Activated CD4-positive, alpha-beta memory T cell treated with anti-CD3 and anti-CD28 coated beads for 36 hours (primary cell): ENCODE measurements around the gene MRLN. TPM values are rescaled to one million over a fixed set of nuclear protein-coding genes. Genes with fewer than 3 reads are reported as not detected.

Experiments
- CTCF ChIA-PET: fragments of 350-600 bp; sonication (Branson Sonifier 250); formaldehyde crosslinking; loops from one replicate; lab custom pipeline; 2021; ENCODE audit warnings: antibody characterized with exemption, inconsistent platforms; lab: Charles Lee
- POLR2A ChIA-PET: fragments of 350-600 bp; sonication (Branson Sonifier 250); formaldehyde crosslinking; loops from one replicate; lab custom pipeline; 2021; ENCODE audit warnings: antibody characterized with exemption; lab: Charles Lee
- DNase-seq: peaks from one replicate; pipeline ENCODE4 v3.0.0-alpha.2; 2020
- H3K27ac Mint-ChIP-seq: one replicate; pipeline ENCODE4 v1.8.0; 2021; ENCODE audit warnings: mixed read lengths
- H3K27me3 Mint-ChIP-seq: one replicate; pipeline ENCODE4 v1.8.0; 2021; ENCODE audit warnings: mixed read lengths
- H3K36me3 Mint-ChIP-seq: one replicate; pipeline ENCODE4 v1.8.0; 2021; ENCODE audit warnings: mixed read lengths
- H3K4me1 Mint-ChIP-seq: one replicate; pipeline ENCODE4 v1.8.0; 2021; ENCODE audit warnings: low read depth, mixed read lengths
- H3K4me3 Mint-ChIP-seq: one replicate; pipeline ENCODE4 v1.8.0; 2021; ENCODE audit warnings: mild to moderate bottlenecking, mixed read lengths
- H3K9me3 Mint-ChIP-seq: one replicate; pipeline ENCODE4 v1.8.0; 2021; ENCODE audit warnings: mixed read lengths
- intact Hi-C: fragments of 100-400 bp; cut with micrococcal nuclease; formaldehyde crosslinking; loops from one replicate; pipeline ENCODE4 v1.15.1; 2023
- total RNA-seq, 2 experiments: library from RNA; stranded (reverse); gene quantifications; one replicate each; pipeline ENCODE4 v1.2.3, GENCODE V29; 2021

Gene MRLN
- total RNA-seq, 2 experiments from 2014 or later, result not detected

GRCh38 chr10:59718257-59718656 lies 35.0 kb downstream of the MRLN start:
- Mint-ChIP-seq H3K27me3 (peaks cover 19% of the 10 kb centered on the region), H3K36me3 (no peaks in the 10 kb centered on the region), H3K4me1 (no peaks in the 10 kb centered on the region), H3K27ac (no peak overlapping the region), H3K9me3 (peaks cover 3% of the 10 kb centered on the region), H3K4me3 (no peak overlapping the region)
- intact Hi-C loops, result no loop called here
- POLR2A ChIA-PET, result no interaction called here
- CTCF ChIA-PET, result no interaction called here
- no peak for DNase-seq

- peaks cover 34% of the 10 kb centered on the region for H3K27me3 Mint-ChIP-seq
- intact Hi-C loops, result no loop called here
- no peaks in the 10 kb centered on the region for H3K4me1 Mint-ChIP-seq
- H3K36me3 Mint-ChIP-seq, result no peaks in the 10 kb centered on the region
- H3K9me3 Mint-ChIP-seq, result no peaks in the 10 kb centered on the region
- ChIA-PET POLR2A (no interaction called here), CTCF (no interaction called here)
- no peak for DNase-seq
- no peak overlapping the region for H3K4me3 Mint-ChIP-seq
- H3K27ac Mint-ChIP-seq, result no peak overlapping the region
Measured at GRCh38 chr10:59713196-59713821, 39.9 kb downstream of the MRLN start.

- Mint-ChIP-seq H3K36me3 (no peaks in the 10 kb centered on the region), H3K9me3 (no peaks in the 10 kb centered on the region), H3K27me3 (peaks cover 41% of the 10 kb centered on the region), H3K4me1 (no peaks in the 10 kb centered on the region), H3K27ac (no peak overlapping the region), H3K4me3 (no peak overlapping the region)
- ChIA-PET CTCF (interaction anchor here (0.9 kb wide), 1 partner anchor 89 kb away, joined by 3 read pairs; no protein-coding TSS in a partner anchor), POLR2A (no interaction called here)
- intact Hi-C loops, result no loop called here
- DNase-seq, result no peak
Measured at GRCh38 chr10:59711871-59712494, 41.3 kb downstream of the MRLN start.

GRCh38 chr10:59709395-59710125 lies 43.7 kb downstream of the MRLN start, which contains the start of gene SLC16A9:
Gene SLC16A9 (minus strand): TSS chr10:59709850. CDS start chr10:59684291, 25,559 bp downstream.
- H3K4me3 Mint-ChIP-seq, result peak within 1 kb of the TSS; percentile 55
- H3K4me1 Mint-ChIP-seq, result no peaks in the 10 kb centered on the region
- peaks cover 45% of the 10 kb centered on the region for H3K27me3 Mint-ChIP-seq
- no peaks in the 10 kb centered on the region for H3K9me3 Mint-ChIP-seq
- no peak within 1 kb of the TSS for H3K27ac Mint-ChIP-seq
- H3K36me3 Mint-ChIP-seq, result no peaks in the 10 kb centered on the region
- peak; percentile 76 for DNase-seq
- intact Hi-C loops, result loop anchor here (1.0 to 10.0 kb wide), 3 partner anchors 83 to 1195 kb away; partner anchors contain the start of gene BICC1
- ChIA-PET POLR2A (interaction anchor here (0.9 kb wide), 1 partner anchor 197 kb away, joined by 3 read pairs; the partner anchor contains the start of gene CCDC6), CTCF (no interaction called here)

- H3K27ac Mint-ChIP-seq, result no peak overlapping the region
- no peaks in the 10 kb centered on the region for H3K4me1 Mint-ChIP-seq
- DNase-seq, result peak; percentile 16
- H3K27me3 Mint-ChIP-seq, result peaks cover 48% of the 10 kb centered on the region
- POLR2A ChIA-PET, result interaction anchor here (0.9 kb wide), 1 partner anchor 197 kb away, joined by 3 read pairs; the partner anchor contains the start of gene CCDC6
- intact Hi-C loops, result loop anchor here (1.0 to 10.0 kb wide), 3 partner anchors 83 to 1194 kb away; partner anchors contain the start of gene BICC1
- CTCF ChIA-PET, result no interaction called here
- no peaks in the 10 kb centered on the region for H3K9me3 Mint-ChIP-seq
- H3K36me3 Mint-ChIP-seq, result no peaks in the 10 kb centered on the region
- peak overlapping the region; percentile 55 for H3K4me3 Mint-ChIP-seq
Measured at GRCh38 chr10:59708816-59709394, 44.4 kb downstream of the MRLN start.

- intact Hi-C loops, result loop anchor here (10.0 kb wide), 1 partner anchor 1192 kb away; the partner anchor contains the start of gene BICC1
- H3K27ac Mint-ChIP-seq, result no peak overlapping the region
- CTCF ChIA-PET, result no interaction called here
- no peaks in the 10 kb centered on the region for H3K36me3 Mint-ChIP-seq
- no peak for DNase-seq
- no peak overlapping the region for H3K4me3 Mint-ChIP-seq
- H3K4me1 Mint-ChIP-seq, result no peaks in the 10 kb centered on the region
- peaks cover 42% of the 10 kb centered on the region for H3K27me3 Mint-ChIP-seq
- no peaks in the 10 kb centered on the region for H3K9me3 Mint-ChIP-seq
- POLR2A ChIA-PET, result no interaction called here
Measured at GRCh38 chr10:59706851-59707797, 46.1 kb downstream of the MRLN start.

GRCh38 chr10:59705931-59706330 lies 47.3 kb downstream of the MRLN start:
- ChIA-PET CTCF (no interaction called here), POLR2A (no interaction called here)
- Mint-ChIP-seq H3K27me3 (peaks cover 36% of the 10 kb centered on the region), H3K36me3 (no peaks in the 10 kb centered on the region), H3K4me3 (no peak overlapping the region), H3K9me3 (no peaks in the 10 kb centered on the region), H3K27ac (no peak overlapping the region), H3K4me1 (no peaks in the 10 kb centered on the region)
- intact Hi-C loops, result loop anchor here (10.0 kb wide), 1 partner anchor 1191 kb away; the partner anchor contains the start of gene BICC1
- no peak for DNase-seq

GRCh38 chr10:59704630-59705029 lies 48.6 kb downstream of the MRLN start:
- no peak for DNase-seq
- Mint-ChIP-seq H3K36me3 (no peaks in the 10 kb centered on the region), H3K27ac (no peak overlapping the region), H3K4me1 (no peaks in the 10 kb centered on the region), H3K4me3 (no peak overlapping the region), H3K27me3 (peaks cover 31% of the 10 kb centered on the region), H3K9me3 (no peaks in the 10 kb centered on the region)
- intact Hi-C loops, result loop anchor here (10.0 kb wide), 1 partner anchor 1190 kb away; the partner anchor contains the start of gene BICC1
- CTCF ChIA-PET, result no interaction called here
- POLR2A ChIA-PET, result no interaction called here

GRCh38 chr10:59702347-59702746 lies 50.9 kb downstream of the MRLN start:
- no peak overlapping the region for H3K4me3 Mint-ChIP-seq
- H3K9me3 Mint-ChIP-seq, result no peaks in the 10 kb centered on the region
- no peaks in the 10 kb centered on the region for H3K36me3 Mint-ChIP-seq
- intact Hi-C loops, result loop anchor here (10.0 kb wide), 1 partner anchor 1188 kb away; the partner anchor contains the start of gene BICC1
- ChIA-PET CTCF (no interaction called here), POLR2A (no interaction called here)
- no peaks in the 10 kb centered on the region for H3K4me1 Mint-ChIP-seq
- DNase-seq, result no peak
- H3K27me3 Mint-ChIP-seq, result peaks cover 25% of the 10 kb centered on the region
- H3K27ac Mint-ChIP-seq, result no peak overlapping the region

- no peak overlapping the region for H3K27ac Mint-ChIP-seq
- POLR2A ChIA-PET, result no interaction called here
- no peak for DNase-seq
- CTCF ChIA-PET, result no interaction called here
- H3K27me3 Mint-ChIP-seq, result peaks cover 17% of the 10 kb centered on the region
- H3K9me3 Mint-ChIP-seq, result no peaks in the 10 kb centered on the region
- intact Hi-C loops, result loop anchor here (10.0 kb wide), 1 partner anchor 1186 kb away; the partner anchor contains the start of gene BICC1
- no peaks in the 10 kb centered on the region for H3K36me3 Mint-ChIP-seq
- H3K4me3 Mint-ChIP-seq, result no peak overlapping the region
- no peaks in the 10 kb centered on the region for H3K4me1 Mint-ChIP-seq
Measured at GRCh38 chr10:59700709-59701108, 52.5 kb downstream of the MRLN start.

- Mint-ChIP-seq H3K27me3 (peaks cover 13% of the 10 kb centered on the region), H3K4me3 (no peak overlapping the region), H3K4me1 (no peaks in the 10 kb centered on the region), H3K27ac (no peak overlapping the region), H3K9me3 (no peaks in the 10 kb centered on the region), H3K36me3 (no peaks in the 10 kb centered on the region)
- ChIA-PET CTCF (no interaction called here), POLR2A (no interaction called here)
- intact Hi-C loops, result no loop called here
- no peak for DNase-seq
Measured at GRCh38 chr10:59698326-59698725, 54.9 kb downstream of the MRLN start.
